Esophagus muscularis mucosa (tissue), 3 donors: ENCODE measurements around the gene BICRA.

Experiments
- CTCF ChIP-seq, 3 experiments: fragments of 200-600 bp in 2 of 3; fragments of 450-650 bp in 1 of 3; sonication (generic) in 2 of 3; IDR thresholded peaks; one replicate each; pipeline ENCODE4 v1.5.1; 2017 to 2019; ENCODE audit warnings: antibody characterized with exemption in 3 of 3, mild to moderate bottlenecking in 2 of 3, moderate library complexity in 1 of 3
- POLR2A ChIP-seq: fragments of 450-650 bp; IDR thresholded peaks from one replicate; pipeline ENCODE4 v1.6.1; 2017; ENCODE audit warnings: antibody characterized with exemption, moderate library complexity, mild to moderate bottlenecking, low read depth
- POLR2AphosphoS5 ChIP-seq, 2 donors: sonication (generic); formaldehyde crosslinking; IDR thresholded peaks; one replicate each; pipeline ENCODE4 v1.6.1; 2017; ENCODE audit warnings: antibody characterized with exemption in 2 of 2

- TF ChIP-seq POLR2A: no peak
- TF ChIP-seq POLR2AphosphoS5 (IDR thresholded peaks at IDR 0.05): no peak
- TF ChIP-seq CTCF (IDR thresholded peaks at IDR 0.05): no peak
Measured at GRCh38 chr19:47573071-47574026, 35.6 kb upstream of the BICRA start, which contains the start of gene ZNF541.
